ENCODE results near the gene HTRA3. TPM values are rescaled to one million over a fixed set of nuclear protein-coding genes. Genes with fewer than 3 reads are reported as not detected.

HTRA3 gene
- total RNA-seq, 1 experiment from 2014 or later, result not detected

DNA sequence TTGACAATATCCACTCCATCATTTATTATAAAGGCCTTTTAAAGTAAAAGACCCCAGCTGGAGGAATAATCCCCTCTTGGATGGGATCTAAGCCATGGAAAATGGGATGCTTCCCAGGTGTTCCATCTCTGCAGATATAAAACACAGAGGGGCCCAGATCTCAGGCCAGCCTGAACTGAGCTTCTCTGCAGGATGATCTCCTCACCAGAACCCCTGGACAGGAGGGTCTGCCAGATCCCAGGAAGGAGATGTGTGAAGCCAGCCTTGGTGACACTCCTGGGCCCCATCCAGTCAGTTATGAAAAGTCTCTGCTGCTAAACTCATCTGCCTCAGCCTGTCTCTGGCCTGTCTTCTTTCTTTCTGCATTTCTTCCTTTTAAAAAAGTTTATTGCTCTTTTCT, 56.7 kb downstream of the HTRA3 start:
- no peaks in the 10 kb centered on the region for H3K4me1 Mint-ChIP-seq (ENCODE audit: low read depth, unreplicated experiment)
- peaks cover 3% of the 10 kb centered on the region for H3K9me3 Mint-ChIP-seq (ENCODE audit: low read depth, unreplicated experiment)
- intact Hi-C loops (cut with micrococcal nuclease; ENCODE audit: unreplicated experiment), result no loop called here
- TF ChIP-seq, protein P1, sequence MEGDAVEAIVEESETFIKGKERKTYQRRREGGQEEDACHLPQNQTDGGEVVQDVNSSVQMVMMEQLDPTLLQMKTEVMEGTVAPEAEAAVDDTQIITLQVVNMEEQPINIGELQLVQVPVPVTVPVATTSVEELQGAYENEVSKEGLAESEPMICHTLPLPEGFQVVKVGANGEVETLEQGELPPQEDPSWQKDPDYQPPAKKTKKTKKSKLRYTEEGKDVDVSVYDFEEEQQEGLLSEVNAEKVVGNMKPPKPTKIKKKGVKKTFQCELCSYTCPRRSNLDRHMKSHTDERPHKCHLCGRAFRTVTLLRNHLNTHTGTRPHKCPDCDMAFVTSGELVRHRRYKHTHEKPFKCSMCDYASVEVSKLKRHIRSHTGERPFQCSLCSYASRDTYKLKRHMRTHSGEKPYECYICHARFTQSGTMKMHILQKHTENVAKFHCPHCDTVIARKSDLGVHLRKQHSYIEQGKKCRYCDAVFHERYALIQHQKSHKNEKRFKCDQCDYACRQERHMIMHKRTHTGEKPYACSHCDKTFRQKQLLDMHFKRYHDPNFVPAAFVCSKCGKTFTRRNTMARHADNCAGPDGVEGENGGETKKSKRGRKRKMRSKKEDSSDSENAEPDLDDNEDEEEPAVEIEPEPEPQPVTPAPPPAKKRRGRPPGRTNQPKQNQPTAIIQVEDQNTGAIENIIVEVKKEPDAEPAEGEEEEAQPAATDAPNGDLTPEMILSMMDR (IDR thresholded peaks at IDR 0.05; ENCODE audit: unreplicated experiment), result no peak
- H3K27me3 Mint-ChIP-seq (ENCODE audit: unreplicated experiment), result peaks cover 32% of the 10 kb centered on the region
- no peak for DNase-seq
- CTCF ChIA-PET, result no interaction called here
- no peak overlapping the region for H3K4me3 Mint-ChIP-seq (ENCODE audit: low read depth, unreplicated experiment)
- BruUV-seq (replicated peaks), result no TSS peak
- H3K27ac Mint-ChIP-seq (ENCODE audit: unreplicated experiment), result no peak overlapping the region
- H3K36me3 Mint-ChIP-seq (ENCODE audit: insufficient read depth, unreplicated experiment), result no peaks in the 10 kb centered on the region

DNA sequence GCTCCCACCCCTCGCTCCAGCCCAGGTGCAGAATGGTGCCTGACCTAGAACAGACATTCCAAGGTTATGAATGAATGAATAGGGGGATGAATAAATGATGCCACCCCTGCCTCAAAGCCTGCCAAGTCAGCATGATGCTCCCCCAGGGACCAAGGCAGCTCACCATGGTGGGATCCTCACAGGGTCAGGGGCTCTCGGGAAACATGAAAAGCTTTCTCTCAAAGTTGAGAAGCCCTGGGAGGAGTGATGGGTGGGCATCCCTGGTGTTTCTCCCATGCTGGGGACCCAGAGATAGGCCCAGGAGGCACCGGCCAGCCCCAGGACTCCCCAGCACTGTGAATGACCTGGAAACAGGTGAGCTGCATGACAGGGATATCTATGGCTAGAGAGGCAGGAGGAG, 58.9 kb downstream of the HTRA3 start:
- TF ChIP-seq, protein P1 (IDR thresholded peaks at IDR 0.05; ENCODE audit: unreplicated experiment), result no peak
- no peaks in the 10 kb centered on the region for H3K4me1 Mint-ChIP-seq (ENCODE audit: low read depth, unreplicated experiment)
- CTCF ChIA-PET, result no interaction called here
- no peak for DNase-seq
- intact Hi-C loops (cut with micrococcal nuclease; ENCODE audit: unreplicated experiment), result no loop called here
- no peak overlapping the region for H3K27ac Mint-ChIP-seq (ENCODE audit: unreplicated experiment)
- no peak overlapping the region for H3K4me3 Mint-ChIP-seq (ENCODE audit: low read depth, unreplicated experiment)
- no peaks in the 10 kb centered on the region for H3K36me3 Mint-ChIP-seq (ENCODE audit: insufficient read depth, unreplicated experiment)
- no TSS peak for BruUV-seq (replicated peaks)
- peaks cover 55% of the 10 kb centered on the region for H3K27me3 Mint-ChIP-seq (ENCODE audit: unreplicated experiment)
- H3K9me3 Mint-ChIP-seq (ENCODE audit: low read depth, unreplicated experiment), result peaks cover 3% of the 10 kb centered on the region

GRCh38 chr4:8328866-8329559, 59.5 kb downstream of the HTRA3 start:
- intact Hi-C loops (cut with micrococcal nuclease; ENCODE audit: unreplicated experiment), result no loop called here
- TF ChIP-seq, protein P1 (IDR thresholded peaks at IDR 0.05; ENCODE audit: unreplicated experiment), result no peak
- CTCF ChIA-PET, result no interaction called here
- H3K27me3 Mint-ChIP-seq (ENCODE audit: unreplicated experiment), result peaks cover 56% of the 10 kb centered on the region
- H3K9me3 Mint-ChIP-seq (ENCODE audit: low read depth, unreplicated experiment), result peaks cover 3% of the 10 kb centered on the region
- DNase-seq, result no peak
- H3K4me3 Mint-ChIP-seq (ENCODE audit: low read depth, unreplicated experiment), result no peak overlapping the region
- no peaks in the 10 kb centered on the region for H3K4me1 Mint-ChIP-seq (ENCODE audit: low read depth, unreplicated experiment)
- no peak overlapping the region for H3K27ac Mint-ChIP-seq (ENCODE audit: unreplicated experiment)
- H3K36me3 Mint-ChIP-seq (ENCODE audit: insufficient read depth, unreplicated experiment), result no peaks in the 10 kb centered on the region
- BruUV-seq (replicated peaks), result no TSS peak

DNA sequence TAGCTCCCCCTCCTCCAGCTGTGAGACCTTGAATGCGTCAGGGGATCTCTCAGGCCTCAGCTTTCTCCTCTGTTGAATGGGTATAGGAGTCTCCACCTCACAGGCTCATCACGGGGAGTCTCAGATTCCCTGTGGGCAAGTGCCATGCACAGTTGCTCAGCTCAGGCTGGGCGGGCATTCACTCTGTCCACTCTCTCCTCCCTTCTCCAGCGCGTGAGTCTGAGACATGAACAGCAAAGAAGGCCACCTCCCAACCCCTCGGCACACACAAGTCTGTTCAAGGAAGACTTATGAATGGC, 60.0 kb downstream of the HTRA3 start:
- no peak overlapping the region for H3K27ac Mint-ChIP-seq (ENCODE audit: unreplicated experiment)
- DNase-seq, result no peak
- CTCF ChIA-PET, result no interaction called here
- intact Hi-C loops (cut with micrococcal nuclease; ENCODE audit: unreplicated experiment), result no loop called here
- BruUV-seq (replicated peaks), result no TSS peak
- H3K4me3 Mint-ChIP-seq (ENCODE audit: low read depth, unreplicated experiment), result no peak overlapping the region
- TF ChIP-seq, protein P1 (IDR thresholded peaks at IDR 0.05; ENCODE audit: unreplicated experiment), result no peak
- peaks cover 3% of the 10 kb centered on the region for H3K9me3 Mint-ChIP-seq (ENCODE audit: low read depth, unreplicated experiment)
- peaks cover 56% of the 10 kb centered on the region for H3K27me3 Mint-ChIP-seq (ENCODE audit: unreplicated experiment)
- H3K4me1 Mint-ChIP-seq (ENCODE audit: low read depth, unreplicated experiment), result no peaks in the 10 kb centered on the region
- no peaks in the 10 kb centered on the region for H3K36me3 Mint-ChIP-seq (ENCODE audit: insufficient read depth, unreplicated experiment)

All from Calu3 (cell line).